Left lobe of liver (tissue), 2 donors: Measurements from ENCODE around the gene CHAC2. TPM values are rescaled to one million over a fixed set of nuclear protein-coding genes. Genes with fewer than 3 reads are reported as not detected.
A peak's percentile ranks its signal among the peaks of the same experiment; 100 is the strongest.
"Not testable (repeated sequence)": the region's sequence is repeated elsewhere in the genome, so short reads cannot be mapped to it uniquely, and the experiment has no call there.

Experiments used
- ATAC-seq: fragments of 200-7000 bp; cut with Tn5 transposase; one replicate; pipeline ENCODE4 v1.9.1; 2020; ENCODE audit warnings: mild to moderate bottlenecking, moderate library complexity
- DNase-seq: peaks from one replicate; pipeline ENCODE4 v3.0.0-alpha.2; 2020; ENCODE audit warnings: low spot score
- total RNA-seq: library from RNA; stranded (reverse); gene quantifications from one replicate; pipeline ENCODE4 v1.2.1, GENCODE V29; 2021
- donor health status: DM: no; HTN: no; CAD: no; lungs with moderate emphysema.
- donor health status: DM: no; HTN: yes; CAD: no.

The CHAC2 gene
- total RNA-seq, 1 donor from 2014 or later: 1.8 TPM

DNA sequence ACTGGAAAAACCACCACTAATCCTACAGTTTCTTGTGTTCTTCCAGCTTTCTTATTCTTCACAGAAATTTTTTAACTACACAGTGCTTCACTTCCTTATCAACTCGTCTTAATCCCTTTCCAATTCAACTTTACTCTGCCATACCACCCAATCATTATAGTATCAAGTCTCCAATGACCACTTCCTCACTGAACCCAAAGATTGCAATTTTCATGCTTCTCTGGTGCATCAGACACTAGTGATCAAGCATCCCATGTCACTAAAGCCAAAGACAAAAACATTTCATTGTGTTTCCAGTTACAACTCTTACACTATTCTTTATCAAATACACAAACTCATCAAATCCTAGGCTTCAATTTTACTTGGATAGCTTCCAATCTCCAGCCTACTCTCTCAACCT is 9.5 kb downstream of the CHAC2 start:
- DNase-seq: no peak
- no peak for ATAC-seq

DNA sequence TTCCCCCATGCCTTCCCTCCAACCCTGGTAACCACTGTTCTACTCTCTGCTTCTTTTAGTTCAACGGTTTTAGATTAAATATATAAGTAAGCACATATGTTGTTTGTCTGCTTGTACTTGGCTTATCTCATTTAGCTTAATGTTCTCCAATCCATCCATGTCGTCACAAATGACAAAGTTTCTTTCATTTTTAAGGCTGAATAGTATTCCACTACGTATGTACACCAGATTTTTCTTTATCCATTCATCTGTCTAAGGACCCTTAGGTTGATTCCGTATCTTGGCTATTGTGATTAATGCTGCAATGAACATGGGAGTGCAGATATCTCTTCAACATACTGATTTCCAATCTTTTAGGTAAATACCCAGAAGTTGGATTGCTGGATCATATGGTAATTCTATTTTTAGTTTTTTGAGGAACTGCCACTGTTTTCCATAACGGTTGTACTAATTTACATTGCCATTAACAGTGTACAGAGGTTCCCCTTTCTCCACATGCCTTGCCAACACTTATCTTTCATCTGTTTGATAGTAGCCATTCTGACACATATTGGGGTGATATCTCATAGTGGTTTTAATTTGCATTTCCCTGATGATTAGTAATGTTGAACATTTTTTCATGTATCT is 11.0 kb downstream of the CHAC2 start:
- ATAC-seq (no peak), DNase-seq (no peak)

DNA sequence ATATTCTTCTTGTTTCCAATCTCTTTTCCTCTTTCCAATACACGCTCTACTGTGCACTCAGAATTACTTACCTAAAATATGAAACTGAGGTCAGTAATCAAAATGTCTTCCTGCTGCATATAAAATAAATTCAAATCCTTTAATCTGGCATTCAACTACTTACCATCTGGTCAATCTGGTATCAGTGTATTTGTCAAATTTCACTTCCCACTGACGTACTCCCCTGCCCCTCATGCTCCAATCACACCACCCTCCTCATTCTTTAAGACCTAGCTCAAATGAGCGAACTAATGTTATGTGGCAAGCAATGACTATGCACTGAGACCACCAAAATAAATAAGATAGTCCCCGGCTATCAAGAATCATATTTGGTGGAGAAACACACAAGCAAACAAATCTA is 12.5 kb downstream of the CHAC2 start:
- ATAC-seq (no peak), DNase-seq (no peak)

DNA sequence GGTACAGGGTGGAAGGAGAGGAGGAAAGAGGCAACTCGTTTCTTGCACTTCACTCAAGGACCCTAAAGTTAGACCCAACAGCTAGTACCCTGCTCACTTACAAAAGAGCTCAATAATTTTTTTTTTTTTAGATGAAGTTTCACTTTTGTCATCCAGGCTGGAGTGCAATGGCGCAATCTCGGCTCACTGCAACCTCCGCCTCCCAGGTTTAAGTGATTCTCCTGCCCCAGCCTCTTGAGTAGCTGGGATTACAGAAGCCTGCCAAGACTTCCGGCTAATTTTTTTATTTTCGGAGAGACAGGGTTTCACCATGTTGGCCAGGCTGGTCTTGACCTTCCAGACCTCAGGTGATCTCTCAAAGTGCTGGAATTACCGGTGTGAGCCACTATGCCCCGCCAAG is 15.1 kb downstream of the CHAC2 start:
- ATAC-seq (no peak), DNase-seq (no peak)

DNA sequence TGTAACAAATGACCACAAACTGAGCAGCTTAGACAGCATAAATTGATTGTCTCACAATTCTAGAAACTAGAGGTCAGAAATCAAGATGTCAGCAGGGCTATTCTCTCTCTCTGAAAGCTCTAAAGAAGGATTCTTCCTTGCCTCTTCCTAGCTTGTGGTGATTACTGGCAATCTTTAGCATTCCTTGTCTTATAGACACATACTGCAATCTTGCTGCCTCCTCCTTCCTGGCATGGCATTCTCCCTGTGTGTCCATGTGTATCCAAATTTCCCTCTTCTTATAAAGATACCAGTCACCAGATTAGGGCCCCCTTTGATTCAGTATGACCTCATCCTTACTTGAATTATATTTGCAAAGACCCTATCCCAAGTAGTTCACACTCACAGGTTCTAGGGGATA is 16.8 kb downstream of the CHAC2 start:
- ATAC-seq: no peak
- no peak for DNase-seq

DNA sequence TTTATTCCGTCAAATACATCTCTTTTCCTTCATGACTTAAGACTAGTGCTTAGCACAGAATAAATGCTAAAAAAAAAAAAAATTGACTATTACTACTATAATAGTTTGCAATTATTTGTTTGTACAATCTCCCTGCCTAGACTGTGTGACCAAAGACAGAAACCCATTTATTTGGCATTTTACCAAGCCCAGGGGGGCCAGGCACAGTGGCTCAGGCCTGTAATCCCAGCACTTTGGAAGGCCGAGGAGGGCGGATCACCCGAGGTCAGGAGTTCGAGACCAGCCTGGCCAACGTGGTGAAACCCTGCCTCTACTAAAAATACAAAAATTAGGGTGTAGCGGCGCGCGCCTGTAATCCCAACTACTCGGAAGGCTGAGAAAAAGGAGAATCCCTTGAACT is 17.8 kb downstream of the CHAC2 start:
- no peak for DNase-seq

DNA sequence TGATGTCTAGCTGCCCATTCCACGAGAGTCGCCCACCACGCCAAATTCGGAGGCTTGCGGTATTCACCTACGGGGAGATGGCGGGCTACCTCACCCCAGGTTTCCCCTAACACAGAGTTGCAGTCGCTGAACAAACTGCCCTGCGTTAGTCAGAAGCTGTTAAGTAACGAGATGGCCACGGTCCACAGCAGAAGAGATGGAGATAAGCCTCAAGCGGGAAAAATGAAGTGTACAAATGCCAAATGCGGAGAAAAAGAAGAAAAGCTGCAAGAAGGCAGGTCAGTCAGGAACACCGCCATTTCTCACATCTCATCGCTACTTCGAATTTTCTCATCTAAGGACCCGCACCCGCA is 18.7 kb downstream of the CHAC2 start:
- DNase-seq: peak; percentile 57

More for the DNA sequence above, 17.8 kb downstream of the CHAC2 start:
- ATAC-seq: no peak

DNA sequence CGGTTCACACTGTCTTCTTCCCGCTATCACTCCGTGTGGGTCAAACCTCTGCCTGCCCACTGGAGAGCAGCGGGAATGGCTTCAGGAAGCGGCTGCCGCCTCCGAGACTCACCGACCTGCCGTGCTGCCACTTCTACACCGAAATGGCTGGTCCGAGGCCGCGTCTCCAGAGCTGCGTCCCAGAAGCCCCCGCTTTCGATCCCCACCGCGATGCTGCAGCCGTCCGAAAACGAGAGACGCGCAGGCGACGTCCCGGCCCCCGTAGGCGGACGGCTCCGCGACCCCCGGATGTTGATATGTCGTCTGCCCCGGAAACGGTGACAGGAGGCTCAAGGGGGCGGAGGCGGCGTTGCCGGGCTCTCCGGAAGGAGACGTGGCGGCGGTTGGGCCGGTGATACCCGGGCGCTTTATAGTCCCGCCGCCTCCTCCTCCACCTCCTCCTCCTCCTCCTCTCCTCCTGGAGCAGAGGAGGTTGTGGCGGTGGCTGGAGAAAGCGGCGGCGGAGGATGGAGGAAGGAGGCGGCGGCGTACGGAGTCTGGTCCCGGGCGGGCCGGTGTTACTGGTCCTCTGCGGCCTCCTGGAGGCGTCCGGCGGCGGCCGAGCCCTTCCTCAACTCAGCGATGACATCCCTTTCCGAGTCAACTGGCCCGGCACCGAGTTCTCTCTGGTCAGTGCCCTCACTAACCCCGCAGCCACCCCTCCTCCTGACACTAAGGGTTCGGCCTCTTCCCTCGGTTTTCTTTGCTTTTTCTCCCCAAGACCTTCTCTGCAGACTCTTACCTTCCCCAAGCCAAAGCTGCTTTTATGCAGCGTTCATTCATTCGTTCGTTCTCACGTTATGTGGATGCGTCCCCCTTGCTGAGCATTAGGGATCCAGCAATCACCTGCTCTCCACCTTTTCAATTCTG is 19.4 kb downstream of the CHAC2 start, which contains the start of the genes ASB3 and ERLEC1:
Gene ASB3 (minus strand): TSS at position 249 of the 909 bp plus-strand sequence. CDS start 21,381 bp downstream, outside the sequence.
Gene ERLEC1 (plus strand): TSS at position 340 of the 909 bp plus-strand sequence. CDS start 167 bp downstream, at position 507.
- ATAC-seq (peak; percentile 97), DNase-seq (peak; percentile 92)

More for the DNA sequence above, 18.7 kb downstream of the CHAC2 start:
- peak; percentile 60 for ATAC-seq

DNA sequence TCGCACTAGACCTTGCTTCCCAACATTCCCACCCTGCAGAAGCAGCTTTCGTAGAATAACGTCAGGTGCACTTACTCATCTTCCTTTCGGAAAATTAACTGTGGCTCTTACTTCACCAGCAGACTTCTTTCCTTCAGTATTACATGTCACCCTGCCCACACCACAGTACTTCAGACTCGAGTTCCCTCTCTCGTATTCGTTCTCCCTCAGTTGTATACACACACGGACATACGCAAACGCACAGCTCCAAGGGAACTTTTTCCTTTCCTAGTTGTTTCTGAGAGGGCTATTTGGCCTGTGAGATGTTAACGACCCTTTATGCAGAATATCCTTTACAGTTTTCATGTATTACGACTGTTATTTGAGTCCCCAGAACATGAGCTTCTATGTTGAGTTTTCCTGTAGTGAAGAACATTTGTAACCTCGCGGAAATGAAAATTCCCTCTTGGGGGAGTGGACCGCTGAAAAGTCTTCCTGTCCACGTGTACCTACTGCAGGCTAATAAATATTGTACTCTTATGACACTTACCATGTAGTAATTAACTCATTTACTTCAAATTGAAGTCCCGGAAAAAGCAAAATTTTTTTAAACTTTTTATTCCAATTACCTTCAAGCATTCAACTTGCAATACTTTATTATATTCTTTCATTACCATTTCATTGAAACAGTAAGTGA is 20.1 kb downstream of the CHAC2 start:
- DNase-seq: no peak
- ATAC-seq: peak; percentile 21

DNA sequence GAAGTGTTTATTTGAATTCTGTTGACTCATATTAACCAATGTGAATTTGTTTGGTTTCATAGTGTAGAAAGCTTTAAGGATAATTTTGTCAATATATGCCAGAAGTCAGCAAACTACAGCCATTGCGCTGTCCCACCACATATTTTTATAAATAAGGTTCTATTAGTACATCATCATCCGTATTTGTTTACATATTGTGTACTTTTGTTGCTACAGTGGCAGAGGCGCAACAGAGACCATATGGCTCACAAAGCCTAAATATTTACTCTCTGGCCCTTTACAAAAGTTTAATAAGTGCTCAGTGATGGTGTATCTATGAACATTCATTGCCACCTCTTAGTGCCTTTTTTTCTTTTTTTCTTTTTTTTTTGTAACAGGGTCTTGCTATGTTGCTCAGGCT is 25.7 kb downstream of the CHAC2 start:
- no peak for ATAC-seq
- DNase-seq: no peak

DNA sequence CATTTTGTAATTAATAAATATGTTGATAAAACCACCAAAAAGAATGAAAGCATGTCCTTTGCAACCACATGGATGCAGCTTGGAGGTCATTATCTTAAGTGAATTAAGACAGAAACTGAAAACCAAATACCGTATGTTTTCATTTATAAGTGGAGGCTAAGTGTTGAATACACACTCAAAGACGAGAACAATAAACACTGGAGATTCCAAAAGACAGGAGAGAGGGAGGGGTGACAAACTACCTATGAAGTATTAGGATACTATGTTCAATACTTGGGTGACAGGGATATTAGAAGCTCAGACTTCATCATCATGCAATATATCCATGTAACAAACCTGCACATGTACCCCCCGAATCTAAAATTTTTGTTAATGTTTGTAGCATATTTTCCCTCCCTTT is 26.2 kb downstream of the CHAC2 start:
- ATAC-seq (no peak), DNase-seq (no peak)

DNA sequence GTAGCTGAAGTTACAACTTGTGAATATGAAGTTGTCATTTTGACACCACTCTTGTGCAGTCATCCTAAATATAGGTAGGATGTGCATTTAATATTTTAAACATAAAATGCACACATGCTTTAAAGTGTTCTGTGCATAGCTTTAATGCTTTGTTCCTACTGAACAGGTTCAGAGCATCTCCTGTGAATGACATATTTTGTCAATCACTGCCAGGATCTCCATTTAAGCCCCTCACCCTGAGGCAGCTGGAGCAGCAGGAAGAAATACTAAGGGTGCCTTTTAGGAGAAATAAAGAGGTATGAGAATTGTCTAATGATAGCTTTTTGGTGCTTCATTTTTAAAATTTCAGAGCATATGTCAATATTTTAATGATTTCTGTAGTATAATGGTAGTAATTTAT is 33.9 kb downstream of the CHAC2 start:
- no peak for DNase-seq
- ATAC-seq: no peak

DNA sequence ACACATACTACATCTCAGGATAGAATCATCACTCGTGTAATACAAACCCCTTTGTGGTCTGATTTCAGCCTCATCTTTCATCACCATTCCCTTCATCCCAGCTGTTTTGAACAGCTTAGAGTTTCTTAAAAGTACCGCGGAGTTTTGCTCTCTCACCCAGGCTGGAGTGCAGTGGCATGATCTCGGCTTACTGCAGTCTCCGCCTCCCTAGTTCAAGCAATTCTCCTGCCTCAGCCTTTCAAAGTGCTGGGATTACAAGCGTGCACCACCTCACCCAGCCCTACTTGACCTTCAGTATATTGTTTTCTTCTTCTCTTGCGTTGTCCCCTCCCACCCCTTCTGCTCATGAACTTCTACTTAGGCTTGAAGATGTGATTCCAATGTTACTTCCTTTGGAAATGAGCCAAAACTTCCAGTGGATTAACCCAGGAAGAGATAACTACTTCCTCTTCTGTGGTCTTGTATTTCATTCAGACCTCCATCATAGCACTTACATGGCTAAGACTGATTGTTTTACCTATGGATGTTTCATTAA is 35.1 kb downstream of the CHAC2 start:
- ATAC-seq: peak; percentile 17
- DNase-seq: no peak

DNA sequence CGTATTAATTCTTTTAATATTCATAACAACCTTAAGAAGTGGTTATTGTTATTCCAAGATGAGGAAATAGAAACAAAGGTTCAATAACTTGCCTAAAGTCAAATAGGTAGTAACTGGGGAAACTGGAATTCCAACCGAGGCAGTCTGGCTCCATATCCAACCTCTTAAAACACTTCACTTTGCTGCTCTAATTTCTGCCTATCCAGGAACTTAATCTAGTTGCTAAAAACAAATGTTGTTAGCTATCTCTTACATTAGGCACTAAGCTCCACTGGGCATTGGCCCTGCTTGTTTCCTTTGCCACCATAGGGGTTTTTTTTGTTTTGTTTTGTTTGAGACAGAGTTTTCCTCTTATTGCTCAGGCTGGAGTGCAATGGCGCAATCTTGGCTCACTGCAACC is 44.0 kb downstream of the CHAC2 start:
- no peak for ATAC-seq

DNA sequence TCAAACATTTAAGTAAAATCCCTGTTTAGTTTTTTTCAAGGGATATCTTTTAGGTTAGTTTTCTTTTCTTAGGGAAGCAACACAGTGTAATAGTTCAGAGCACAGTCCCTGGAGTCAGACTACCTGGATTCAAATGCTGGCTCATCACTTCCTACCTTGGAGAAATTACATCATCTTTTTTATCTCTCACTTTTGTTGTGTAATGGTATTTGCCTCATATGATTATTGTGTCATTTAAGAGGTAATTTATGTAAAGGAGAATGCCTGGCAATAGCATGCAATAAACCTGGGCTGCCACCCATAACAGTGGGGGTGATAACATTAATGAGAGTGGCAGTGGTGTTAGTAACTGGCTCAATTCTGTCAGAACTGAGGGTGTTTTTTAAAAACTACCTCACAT is 45.5 kb downstream of the CHAC2 start:
- peak; percentile 85 for ATAC-seq
- DNase-seq: no peak

More for the DNA sequence above, 44.0 kb downstream of the CHAC2 start:
- no peak for DNase-seq

DNA sequence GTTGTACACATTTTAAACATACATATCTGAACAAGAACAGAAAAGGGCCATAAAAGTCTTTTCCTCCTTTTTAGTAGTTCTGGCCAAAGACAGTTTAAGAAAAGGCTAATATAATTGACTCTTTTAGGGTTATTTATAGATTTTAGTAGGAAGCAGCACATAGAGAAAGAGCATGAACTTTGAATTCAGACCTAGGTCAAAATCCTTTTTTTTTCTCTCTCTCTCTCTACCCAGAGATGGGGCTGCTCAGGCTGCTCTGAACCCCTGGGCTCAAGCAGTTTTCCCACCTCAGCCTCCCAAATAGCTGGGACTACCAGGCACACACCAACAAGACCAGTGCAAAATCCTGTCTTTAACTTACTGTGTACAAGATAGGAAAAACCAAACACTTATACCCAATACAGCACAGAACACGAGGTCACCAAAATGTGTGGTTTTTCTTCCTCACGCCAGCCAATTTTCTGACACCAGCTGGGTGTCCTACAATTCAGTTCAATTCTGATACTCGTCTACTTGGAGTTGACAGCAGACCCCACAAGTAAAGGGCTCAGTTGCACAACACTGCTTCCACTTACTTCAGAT is 51.3 kb downstream of the CHAC2 start:
- DNase-seq (no peak), ATAC-seq (peak; percentile 79)

DNA sequence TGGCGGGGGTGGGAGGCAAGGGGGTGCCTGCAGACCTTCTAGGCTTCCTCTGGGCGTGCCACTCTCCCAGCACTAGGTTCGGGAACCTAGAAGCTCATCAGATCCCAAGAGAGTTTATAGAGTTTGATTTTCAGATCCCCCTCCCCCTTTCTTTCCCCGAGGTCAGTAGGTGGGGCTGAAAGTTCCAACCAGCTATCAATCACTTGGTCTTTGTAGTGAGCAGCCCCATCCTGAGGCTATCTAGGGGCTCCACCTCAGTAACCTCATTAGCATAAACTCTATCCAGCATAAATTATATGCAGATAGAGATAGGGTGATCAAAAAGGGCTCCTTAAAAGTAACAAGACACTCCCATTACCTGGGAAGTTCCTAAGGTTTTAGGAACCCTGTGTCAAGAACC is 52.0 kb downstream of the CHAC2 start:
- DNase-seq (no peak), ATAC-seq (no peak)

DNA sequence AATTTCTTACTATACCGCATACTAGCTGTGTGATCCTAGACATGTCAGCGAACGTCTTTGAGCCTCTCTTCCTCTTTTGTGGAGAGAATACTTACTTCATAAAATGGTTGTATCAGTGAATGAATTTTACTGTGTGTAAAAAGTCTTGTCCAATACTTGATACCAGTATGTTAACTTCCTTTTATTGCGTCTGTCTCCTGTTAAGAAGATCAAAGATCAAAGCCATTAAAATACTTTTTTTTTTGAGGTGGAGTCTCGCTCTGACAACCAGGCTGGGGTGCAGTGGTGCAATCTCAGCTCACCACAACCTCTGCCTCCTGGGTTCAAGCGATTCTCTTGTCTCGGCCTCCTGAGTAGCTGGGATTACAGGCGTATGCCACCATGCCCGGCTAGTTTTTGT is 52.4 kb downstream of the CHAC2 start:
- DNase-seq (no peak), ATAC-seq (no peak)

DNA sequence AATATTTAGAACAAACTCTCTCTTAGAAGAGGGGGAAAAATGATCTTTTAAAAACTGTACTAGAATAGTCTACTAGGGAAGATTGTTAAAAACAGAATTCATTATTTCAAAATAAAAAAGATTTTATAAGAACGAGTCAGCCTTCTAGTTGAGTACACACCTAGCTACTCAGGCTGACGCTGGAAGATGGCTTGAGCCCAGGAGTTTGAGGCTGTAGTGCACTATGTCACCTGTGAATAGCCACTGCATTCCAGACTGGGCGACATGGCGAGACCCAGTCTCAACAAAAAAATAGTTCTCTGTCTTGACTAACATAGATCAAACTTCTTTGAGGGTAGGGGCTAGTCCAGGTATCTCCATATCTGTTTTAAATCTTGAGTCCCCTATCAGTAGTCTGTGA is 53.1 kb downstream of the CHAC2 start:
- ATAC-seq (no peak), DNase-seq (no peak)

DNA sequence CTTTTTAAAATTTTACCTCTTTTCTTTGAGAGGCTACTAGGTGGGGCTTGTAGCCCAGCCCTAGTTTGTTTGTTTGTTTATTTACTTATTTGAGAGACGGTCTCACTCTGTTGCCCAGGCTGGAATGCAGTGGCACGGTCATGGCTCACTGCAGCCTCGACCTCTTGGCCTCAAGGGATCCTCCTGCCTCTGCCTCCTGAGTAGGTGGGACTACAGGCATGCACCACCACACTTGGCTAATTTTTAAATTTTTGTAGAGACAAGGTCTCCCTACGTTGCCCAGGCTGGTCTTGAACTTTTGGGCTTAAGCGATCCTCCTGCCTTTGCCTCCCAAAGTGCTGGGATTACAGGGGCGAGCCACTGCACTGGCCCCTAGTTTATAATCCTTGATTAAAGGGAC is 54.2 kb downstream of the CHAC2 start:
- DNase-seq (no peak), ATAC-seq (no peak)

DNA sequence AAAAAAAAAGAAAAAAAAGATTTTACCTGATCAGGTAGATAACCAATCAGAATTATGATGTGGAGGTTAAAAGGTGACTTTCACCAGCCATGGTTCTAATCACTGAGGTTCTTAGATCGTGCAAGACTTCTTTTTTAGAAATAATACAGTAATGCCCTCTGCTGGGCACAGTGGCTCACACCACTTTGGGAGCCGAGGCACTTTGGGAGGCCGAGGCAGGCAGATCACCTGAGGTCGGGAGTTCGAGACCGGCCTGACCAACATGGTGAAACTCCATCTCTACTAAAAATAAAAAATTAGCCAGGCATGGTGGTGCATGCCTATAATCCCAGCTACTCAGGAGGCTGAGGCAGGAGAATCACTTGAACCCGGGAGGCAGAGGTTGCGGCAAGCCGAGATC is 56.0 kb downstream of the CHAC2 start:
- not testable (repeated sequence) for ATAC-seq, DNase-seq
